ENCODE measurements around the gene ZNF383. TPM values are rescaled to one million over a fixed set of nuclear protein-coding genes. Genes with fewer than 3 reads are reported as not detected.

Gene ZNF383
- total and polyA plus RNA-seq, 2 of the 4 experiments (the other 2 are of a cell fraction) = 2.4 to 4.5 TPM

DNA sequence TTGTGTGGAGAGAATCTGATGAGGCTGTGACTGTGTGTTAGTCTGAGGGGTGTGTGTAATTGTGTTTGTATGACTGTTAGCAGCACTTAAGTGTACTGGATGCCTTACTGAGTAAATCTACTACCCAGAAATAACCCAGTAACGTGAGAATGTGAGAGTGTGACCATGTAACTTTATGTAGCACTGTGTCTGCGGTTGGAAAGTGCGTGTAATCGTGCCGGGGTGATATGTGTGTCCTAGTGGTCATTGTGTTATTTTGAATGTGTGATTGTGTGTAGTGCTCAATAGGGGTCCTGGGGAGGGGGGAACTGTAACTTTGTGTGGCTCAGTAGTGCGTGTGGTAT is 550 bp downstream of the ZNF383 start:
- H3K79me1 ChIP-seq (ENCODE audit: low read depth in 1 of 2, low read length in 2 of 2) = peaks cover 10 to 20% of the 10 kb centered on the region in 2 experiments
- peak overlapping the region; percentile 91 for H4K5ac ChIP-seq (ENCODE audit: low read depth, low read length)
- no peaks in the 10 kb centered on the region for H3K9me1 ChIP-seq (ENCODE audit: insufficient read depth, low read length)
- H4K8ac ChIP-seq (ENCODE audit: low read depth in 2 of 2, low read length in 2 of 2) = peak overlapping the region; percentile 95 to 100
- H3K23ac ChIP-seq (ENCODE audit: low read depth, low read length) = peak overlapping the region; percentile 66
- H3K4me3 ChIP-seq (ENCODE audit: insufficient read depth, low read depth, low read length) = peak overlapping the region; percentile 66
- no peaks in the 10 kb centered on the region for H3K9me3 ChIP-seq (ENCODE audit: control insufficient read depth, insufficient read depth, low read length)
- H3K27me3 ChIP-seq (ENCODE audit: control insufficient read depth, insufficient read depth, low read length) = no peaks in the 10 kb centered on the region
- H2AFZ ChIP-seq (replicated peaks; ENCODE audit: low read length, poor library complexity) = peak overlapping the region; percentile 98
- ATAC-seq (ENCODE audit: low read depth) (peak; percentile 1), DNase-seq (peak; percentile 39)
- in situ Hi-C loops (cut with MboI; ENCODE audit: low sequenced_read_pairs) (loop anchor here (25.0 kb wide), 1 partner anchor 1006 kb away; the partner anchor contains the start of genes ZNF146 and ZNF565), dilution Hi-C loops (cut with HindIII; ENCODE audit: low sequenced_read_pairs, unreplicated experiment) (no loop called here), intact Hi-C loops (cut with micrococcal nuclease) (loop anchor here (5.0 kb wide), 1 partner anchor 154 kb away; the partner anchor contains the start of gene ZNF527)
- peak overlapping the region; percentile 71 for H2BK5ac ChIP-seq (ENCODE audit: low read depth, low read length, poor library complexity, severe bottlenecking)
- H2BK15ac ChIP-seq (ENCODE audit: low read depth, low read length) = no peak overlapping the region
- peak overlapping the region; percentile 96 for H3K27ac ChIP-seq (ENCODE audit: insufficient read depth, low read length)
- peak overlapping the region; percentile 74 for H3K56ac ChIP-seq (ENCODE audit: extremely low read depth, insufficient read depth, low read length)
- TSS peak; percentile 44 for BruUV-seq (replicated peaks)
- H3K4me1 ChIP-seq (ENCODE audit: control insufficient read depth, insufficient read depth, low read length) = no peaks in the 10 kb centered on the region
- peak overlapping the region; percentile 3; the same call in 1 of the 2 replicates for H3K18ac ChIP-seq (ENCODE audit: low read depth, low read length)
- peak; percentile 40; the same call in 1 of the 2 replicates for TF ChIP-seq BHLHE40 (IDR thresholded peaks at IDR 0.05; ENCODE audit: low read depth, low read length)
- TF ChIP-seq FOS (IDR thresholded peaks at IDR 0.05; ENCODE audit: low read depth, low read length) = no peak
- peak overlapping the region; percentile 38 for H2AK5ac ChIP-seq (ENCODE audit: low read depth, low read length)
- H4K20me1 ChIP-seq (ENCODE audit: insufficient read depth, low read length) = no peaks in the 10 kb centered on the region
- ChIA-PET POLR2A (ENCODE audit: unreplicated experiment) (no interaction called here), CTCF (no interaction called here)
- H2AK9ac ChIP-seq (replicated peaks; ENCODE audit: low read depth, low read length, poor library complexity) = peak overlapping the region; percentile 63
- peak overlapping the region; percentile 65 for H4K91ac ChIP-seq (ENCODE audit: insufficient read depth, low read depth, low read length)
- peak overlapping the region; percentile 88 for H3K4ac ChIP-seq (ENCODE audit: low read depth, low read length)
- no peak overlapping the region for H2BK20ac ChIP-seq (ENCODE audit: low read depth, low read length)
- H3K4me2 ChIP-seq (ENCODE audit: low read depth, low read length) = peak overlapping the region; percentile 83
- peak overlapping the region; percentile 81 for H3K14ac ChIP-seq (replicated peaks; ENCODE audit: low read depth, low read length)
- no CpG with 5 or more reads among the region's 6 CpGs for WGBS, 2 experiments (ENCODE audit: extremely low coverage in 2 of 2, insufficient read length in 1 of 2)
- no peak overlapping the region for H2BK120ac ChIP-seq (ENCODE audit: low read depth, low read length)
- peak overlapping the region; percentile 97 for H3K9ac ChIP-seq (ENCODE audit: low read depth, low read length)
- H3K36me3 ChIP-seq (ENCODE audit: control insufficient read depth, insufficient read depth, low read length) = peaks cover 6% of the 10 kb centered on the region
